Hepatocyte (in vitro differentiated cells): ENCODE results near the gene SDC3. TPM values are rescaled to one million over a fixed set of nuclear protein-coding genes. Genes with fewer than 3 reads are reported as not detected.
A peak's percentile ranks its signal among the peaks of the same experiment; 100 is the strongest.

ENCODE experiments used
- DNase-seq: peaks from one replicate; pipeline ENCODE4 v3.0.0-alpha.2; 2016; ENCODE audit warnings: low spot score
- H2AFZ ChIP-seq: fragments of 200-600 bp; sonication (generic); 2 replicates; pipeline ENCODE4 v1.6.0; 2016; ENCODE audit warnings: antibody characterized with exemption, mild to moderate bottlenecking
- H3K27ac ChIP-seq: fragments of 200-600 bp; sonication (generic); 2 replicates; pipeline ENCODE4 v1.5.1; 2016; ENCODE audit warnings: mild to moderate bottlenecking
- H3K27me3 ChIP-seq: fragments of 200-600 bp; sonication (generic); 2 replicates; pipeline ENCODE4 v1.6.1; 2016
- H3K36me3 ChIP-seq: fragments of 200-600 bp; sonication (generic); replicated peaks from 2 replicates; pipeline ENCODE4 v1.5.1; 2016; ENCODE audit warnings: low read depth; ENCODE audit not compliant: insufficient read depth
- H3K4me1 ChIP-seq: fragments of 200-600 bp; sonication (generic); 2 replicates; pipeline ENCODE4 v1.5.1; 2016; ENCODE audit warnings: mild to moderate bottlenecking, moderate library complexity; ENCODE audit not compliant: insufficient read depth
- H3K4me2 ChIP-seq: fragments of 200-600 bp; sonication (generic); 2 replicates; pipeline ENCODE4 v1.6.0; 2016
- H3K4me3 ChIP-seq: fragments of 200-600 bp; sonication (generic); 2 replicates; pipeline ENCODE4 v1.5.1; 2016; ENCODE audit warnings: mild to moderate bottlenecking
- H3K79me2 ChIP-seq: fragments of 200-600 bp; sonication (generic); 2 replicates; pipeline ENCODE4 v1.6.0; 2017; ENCODE audit warnings: mild to moderate bottlenecking
- H3K9me2 ChIP-seq: fragments of 200-600 bp; sonication (generic); replicated peaks from 2 replicates; pipeline ENCODE4 v1.6.0; 2017; ENCODE audit warnings: mild to moderate bottlenecking; ENCODE audit not compliant: insufficient read depth
- H3K9me3 ChIP-seq: fragments of 200-600 bp; sonication (generic); 2 replicates; pipeline ENCODE4 v1.5.1; 2016; ENCODE audit warnings: low read depth, mild to moderate bottlenecking
- H4K20me1 ChIP-seq: fragments of 200-600 bp; sonication (generic); 2 replicates; pipeline ENCODE4 v1.6.0; 2016; ENCODE audit warnings: mild to moderate bottlenecking; ENCODE audit not compliant: insufficient read depth, poor library complexity, severe bottlenecking
- EZH2 ChIP-seq: fragments of 200-600 bp; sonication (generic); IDR thresholded peaks from 2 replicates; pipeline ENCODE4 v1.6.1; 2016; ENCODE audit warnings: antibody characterized with exemption, mild to moderate bottlenecking, borderline replicate concordance
- EZH2phosphoT487 ChIP-seq: fragments of 200-600 bp; sonication (generic); IDR thresholded peaks from one replicate; pipeline ENCODE4 v1.6.1; 2018; ENCODE audit warnings: antibody characterized with exemption, mild to moderate bottlenecking, low read depth, moderate library complexity; ENCODE audit not compliant: unreplicated experiment, severe bottlenecking
- WGBS: methylation state at CpG from one replicate; pipeline ENCODE4 v1.1.6; 2016; ENCODE audit warnings: low lambda C conversion rate; ENCODE audit errors: missing lambda C conversion rate; 5-methylcytosine and 5-hydroxymethylcytosine counted together
- polyA plus RNA-seq: library from polyadenylated mRNA; unstranded; fragments of >200 nt; fragmentation: Nextera tagmentation; extraction: Ambion mirVana; gene quantifications from 2 replicates; pipeline ENCODE4 v1.2.1, GENCODE V29; 2016
- total RNA-seq: library from RNA; depleted of rRNA; stranded (reverse); fragments of >200 nt; gene quantifications from 2 replicates; pipeline ENCODE4 v1.2.3, GENCODE V29; 2014
- TF ChIP-seq, protein P1 (sequence below): fragments of 200-600 bp; sonication (generic); IDR thresholded peaks from 2 replicates; pipeline ENCODE4 v1.5.1; 2016; ENCODE audit warnings: antibody characterized with exemption, mild to moderate bottlenecking; ENCODE audit not compliant: poor library complexity

Gene SDC3
- total and polyA plus RNA-seq, 2 experiments from 2014 or later = 33.5 to 60.0 TPM

DNA sequence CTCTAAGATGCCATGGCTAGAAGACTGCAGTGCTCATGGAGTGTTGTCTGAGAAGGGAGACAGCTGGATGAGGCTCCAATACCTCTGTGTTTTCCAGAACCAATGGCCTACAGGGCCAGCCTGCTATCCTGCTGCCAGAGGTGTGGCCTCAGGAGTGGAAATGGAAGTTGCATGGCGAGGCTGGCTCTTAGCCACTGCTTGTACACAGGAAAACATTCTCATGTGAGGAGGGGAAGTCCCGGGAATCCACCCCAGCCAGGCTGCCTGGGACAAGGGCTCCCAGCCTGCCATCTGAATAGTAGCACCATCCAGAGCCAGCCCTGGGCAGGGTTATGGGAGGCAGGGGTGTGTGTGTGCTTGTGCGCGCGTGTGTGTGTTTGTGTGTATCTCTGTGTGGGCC, 56.5 kb downstream of the SDC3 start:
- TF ChIP-seq, protein P1, sequence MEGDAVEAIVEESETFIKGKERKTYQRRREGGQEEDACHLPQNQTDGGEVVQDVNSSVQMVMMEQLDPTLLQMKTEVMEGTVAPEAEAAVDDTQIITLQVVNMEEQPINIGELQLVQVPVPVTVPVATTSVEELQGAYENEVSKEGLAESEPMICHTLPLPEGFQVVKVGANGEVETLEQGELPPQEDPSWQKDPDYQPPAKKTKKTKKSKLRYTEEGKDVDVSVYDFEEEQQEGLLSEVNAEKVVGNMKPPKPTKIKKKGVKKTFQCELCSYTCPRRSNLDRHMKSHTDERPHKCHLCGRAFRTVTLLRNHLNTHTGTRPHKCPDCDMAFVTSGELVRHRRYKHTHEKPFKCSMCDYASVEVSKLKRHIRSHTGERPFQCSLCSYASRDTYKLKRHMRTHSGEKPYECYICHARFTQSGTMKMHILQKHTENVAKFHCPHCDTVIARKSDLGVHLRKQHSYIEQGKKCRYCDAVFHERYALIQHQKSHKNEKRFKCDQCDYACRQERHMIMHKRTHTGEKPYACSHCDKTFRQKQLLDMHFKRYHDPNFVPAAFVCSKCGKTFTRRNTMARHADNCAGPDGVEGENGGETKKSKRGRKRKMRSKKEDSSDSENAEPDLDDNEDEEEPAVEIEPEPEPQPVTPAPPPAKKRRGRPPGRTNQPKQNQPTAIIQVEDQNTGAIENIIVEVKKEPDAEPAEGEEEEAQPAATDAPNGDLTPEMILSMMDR = no peak
- TF ChIP-seq EZH2phosphoT487 = no peak
- TF ChIP-seq EZH2 = no peak
- Histone ChIP-seq H3K4me3 (no peak overlapping the region), H3K4me2 (no peak overlapping the region), H4K20me1 (no peaks in the 10 kb centered on the region), H3K36me3 (no peaks in the 10 kb centered on the region), H3K27ac (no peak overlapping the region), H3K4me1 (peaks cover 5% of the 10 kb centered on the region), H3K9me2 (no peaks in the 10 kb centered on the region), H2AFZ (no peak overlapping the region), H3K9me3 (no peaks in the 10 kb centered on the region), H3K79me2 (no peaks in the 10 kb centered on the region), H3K27me3 (no peaks in the 10 kb centered on the region)
- DNase-seq = peak; percentile 54
- whole genome bisulfite sequencing = 78% methylated on average over 5 of the region's 5 CpGs

GRCh38 chr1:30851286-30851685, 57.3 kb downstream of the SDC3 start:
- H2AFZ ChIP-seq = no peak overlapping the region
- 100% methylated on average over 1 of the region's 1 CpG for WGBS
- H3K9me2 ChIP-seq = no peaks in the 10 kb centered on the region
- TF ChIP-seq EZH2 (no peak), EZH2phosphoT487 (no peak)
- TF ChIP-seq, protein P1 = no peak
- no peaks in the 10 kb centered on the region for H4K20me1 ChIP-seq
- no peak overlapping the region for H3K27ac ChIP-seq
- H3K36me3 ChIP-seq = no peaks in the 10 kb centered on the region
- H3K79me2 ChIP-seq = no peaks in the 10 kb centered on the region
- DNase-seq = no peak
- H3K4me1 ChIP-seq = peaks cover 3% of the 10 kb centered on the region
- no peak overlapping the region for H3K4me2 ChIP-seq
- H3K9me3 ChIP-seq = no peaks in the 10 kb centered on the region
- H3K27me3 ChIP-seq = no peaks in the 10 kb centered on the region
- no peak overlapping the region for H3K4me3 ChIP-seq

DNA sequence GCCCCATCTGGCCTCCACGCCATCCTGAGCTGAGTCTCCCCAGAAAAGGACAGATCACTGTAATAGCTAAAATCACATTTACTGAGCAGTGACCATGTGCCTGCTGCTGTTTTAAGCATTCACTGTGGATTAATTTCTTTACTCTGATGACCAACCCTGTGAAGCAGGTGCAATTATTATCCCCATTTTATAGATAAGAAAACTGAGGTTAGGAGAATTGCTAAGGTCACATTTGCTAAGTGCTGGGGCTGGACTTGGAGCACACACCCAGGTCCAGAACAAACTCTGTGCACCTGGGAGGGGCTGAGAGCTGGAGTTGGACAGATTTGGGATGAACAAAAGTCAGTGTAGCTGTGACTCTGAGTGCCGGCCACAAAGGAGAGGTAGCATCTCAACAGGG, 58.0 kb downstream of the SDC3 start:
- no peaks in the 10 kb centered on the region for H3K27me3 ChIP-seq
- no peaks in the 10 kb centered on the region for H4K20me1 ChIP-seq
- no peak overlapping the region for H2AFZ ChIP-seq
- no peak for TF ChIP-seq EZH2phosphoT487
- TF ChIP-seq, protein P1 = no peak
- TF ChIP-seq EZH2 = no peak
- H3K4me2 ChIP-seq = no peak overlapping the region
- H3K36me3 ChIP-seq = no peaks in the 10 kb centered on the region
- H3K4me3 ChIP-seq = no peak overlapping the region
- no peaks in the 10 kb centered on the region for H3K9me3 ChIP-seq
- no peaks in the 10 kb centered on the region for H3K9me2 ChIP-seq
- no peak for DNase-seq
- WGBS = 92% methylated on average over 2 of the region's 2 CpGs
- no peaks in the 10 kb centered on the region for H3K4me1 ChIP-seq
- no peak overlapping the region for H3K27ac ChIP-seq
- H3K79me2 ChIP-seq = no peaks in the 10 kb centered on the region

- Histone ChIP-seq H4K20me1 (no peaks in the 10 kb centered on the region), H3K4me3 (no peak overlapping the region), H3K4me2 (no peak overlapping the region), H3K4me1 (no peaks in the 10 kb centered on the region), H3K9me2 (no peaks in the 10 kb centered on the region), H3K27me3 (no peaks in the 10 kb centered on the region), H3K36me3 (no peaks in the 10 kb centered on the region), H3K9me3 (no peaks in the 10 kb centered on the region), H3K79me2 (no peaks in the 10 kb centered on the region), H3K27ac (no peak overlapping the region), H2AFZ (no peak overlapping the region)
- TF ChIP-seq EZH2phosphoT487 (no peak), EZH2 (no peak)
- TF ChIP-seq, protein P1 = no peak
- 90% methylated on average over 5 of the region's 5 CpGs for WGBS
- DNase-seq = no peak
Observed at GRCh38 chr1:30848130-30848529, 60.4 kb downstream of the SDC3 start.
